Measurements from ENCODE around the gene BRINP3.

- TF ChIP-seq, protein P1, sequence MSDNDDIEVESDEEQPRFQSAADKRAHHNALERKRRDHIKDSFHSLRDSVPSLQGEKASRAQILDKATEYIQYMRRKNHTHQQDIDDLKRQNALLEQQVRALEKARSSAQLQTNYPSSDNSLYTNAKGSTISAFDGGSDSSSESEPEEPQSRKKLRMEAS (IDR thresholded peaks at IDR 0.05): no peak
- TF ChIP-seq POLR2A (IDR thresholded peaks at IDR 0.05; ENCODE audit: low read length) (no peak), HOXB5 (CRISPR knock-in tag; IDR thresholded peaks at IDR 0.05) (no peak), CTCF (IDR thresholded peaks at IDR 0.05) (no peak), JUN (IDR thresholded peaks at IDR 0.05) (no peak), RAD21 (conservative IDR thresholded peaks at IDR 0.05 in 1 of 2, IDR thresholded peaks at IDR 0.05 in 1 of 2) (no peak), PHF8 (IDR thresholded peaks at IDR 0.05; ENCODE audit: borderline replicate concordance, low read depth) (no peak), MYC (IDR thresholded peaks at IDR 0.05; ENCODE audit: borderline replicate concordance, low read length) (no peak), ZC3H11A (IDR thresholded peaks at IDR 0.05) (no peak)
Observed at GRCh38 chr1:190296453-190296852, 181.2 kb downstream of the BRINP3 start.
